NCI-H146 treated with DMSO at 0.1 percent for 48 hours (cell line): ENCODE data around the gene MYL10.
"Not testable (repeated sequence)": the region's sequence is repeated elsewhere in the genome, so short reads cannot be mapped to it uniquely, and the experiment has no call there.

ENCODE experiments used
- DNase-seq: peaks from one replicate; lab custom pipeline; 2025; ENCODE audit not compliant: unreplicated experiment; lab: John Stamatoyannopoulos, UW

MYL10 gene

GRCh38 chr7:101657171-101657570, 28.1 kb upstream of the MYL10 start:
- DNase-seq, result no peak

- no peak for DNase-seq
These were observed 22.0 kb upstream of the MYL10 start for GRCh38 chr7:101651112-101651511.

GRCh38 chr7:101650579-101651081, 21.5 kb upstream of the MYL10 start:
- no peak for DNase-seq

GRCh38 chr7:101647876-101648275, 18.8 kb upstream of the MYL10 start:
- DNase-seq, result not testable (repeated sequence)

GRCh38 chr7:101645951-101646350, 16.9 kb upstream of the MYL10 start:
- no peak for DNase-seq

GRCh38 chr7:101644879-101645278, 15.8 kb upstream of the MYL10 start:
- DNase-seq, result no peak

- DNase-seq, result not testable (repeated sequence)
These were observed 10.0 kb upstream of the MYL10 start for GRCh38 chr7:101639127-101639526.

- no peak for DNase-seq
These were observed 7.9 kb upstream of the MYL10 start for GRCh38 chr7:101636822-101637623.

GRCh38 chr7:101635484-101635883, 6.4 kb upstream of the MYL10 start:
- no peak for DNase-seq

GRCh38 chr7:101634196-101634717, 5.2 kb upstream of the MYL10 start:
- DNase-seq, result no peak

- DNase-seq, result no peak
These were observed 4.4 kb upstream of the MYL10 start for GRCh38 chr7:101633511-101633910.

- no peak for DNase-seq
These were observed 3.5 kb upstream of the MYL10 start for GRCh38 chr7:101632641-101633040.

- DNase-seq, result no peak
These were observed 2.2 kb upstream of the MYL10 start for GRCh38 chr7:101631224-101631714.

- no peak for DNase-seq
These were observed 1.5 kb upstream of the MYL10 start for GRCh38 chr7:101630591-101630990.

- no peak for DNase-seq
These were observed 574 bp downstream of the MYL10 start for GRCh38 chr7:101628522-101628921.

GRCh38 chr7:101626758-101627157, 2.3 kb downstream of the MYL10 start:
- DNase-seq, result no peak

- no peak for DNase-seq
These were observed 2.9 kb downstream of the MYL10 start for GRCh38 chr7:101626069-101626671.

- DNase-seq, result no peak
These were observed 3.9 kb downstream of the MYL10 start for GRCh38 chr7:101625031-101625791.

- DNase-seq, result no peak
These were observed 4.7 kb downstream of the MYL10 start for GRCh38 chr7:101624246-101625001.

- no peak for DNase-seq
These were observed 6.4 kb downstream of the MYL10 start for GRCh38 chr7:101622609-101623173.
